ENCODE measurements around the gene SLC45A1.

SLC45A1 gene

GRCh38 chr1:8329439-8329838 lies 11.5 kb downstream of the SLC45A1 start:
- no peaks in the 10 kb centered on the region for H3K79me2 ChIP-seq
- H3K27ac ChIP-seq, result no peak overlapping the region
- H3K27me3 ChIP-seq (ENCODE audit: control insufficient read depth, insufficient read depth, low read length), result no peaks in the 10 kb centered on the region
- H3K4me3 ChIP-seq (ENCODE audit: low read depth, low read length), result no peak overlapping the region
- H3K4me2 ChIP-seq (ENCODE audit: low read length), result no peak overlapping the region
- H3K9me3 ChIP-seq (ENCODE audit: control insufficient read depth, low read length), result no peaks in the 10 kb centered on the region
- H3K9ac ChIP-seq, result no peak overlapping the region
- H3K36me3 ChIP-seq (ENCODE audit: control insufficient read depth, insufficient read depth, low read length), result no peaks in the 10 kb centered on the region
- TF ChIP-seq CTCF (IDR thresholded peaks at IDR 0.05), result no peak
- no peak overlapping the region for H2AFZ ChIP-seq
- H3K4me1 ChIP-seq, result no peaks in the 10 kb centered on the region

GRCh38 chr1:8329858-8330257 lies 11.9 kb downstream of the SLC45A1 start:
- H3K4me2 ChIP-seq (ENCODE audit: low read length), result no peak overlapping the region
- H2AFZ ChIP-seq, result no peak overlapping the region
- no peaks in the 10 kb centered on the region for H3K9me3 ChIP-seq (ENCODE audit: control insufficient read depth, low read length)
- H3K27ac ChIP-seq, result no peak overlapping the region
- H3K36me3 ChIP-seq (ENCODE audit: control insufficient read depth, insufficient read depth, low read length), result no peaks in the 10 kb centered on the region
- no peaks in the 10 kb centered on the region for H3K4me1 ChIP-seq
- H3K27me3 ChIP-seq (ENCODE audit: control insufficient read depth, insufficient read depth, low read length), result no peaks in the 10 kb centered on the region
- H3K4me3 ChIP-seq (ENCODE audit: low read depth, low read length), result no peak overlapping the region
- H3K79me2 ChIP-seq, result no peaks in the 10 kb centered on the region
- no peak for TF ChIP-seq CTCF (IDR thresholded peaks at IDR 0.05)
- no peak overlapping the region for H3K9ac ChIP-seq

- no peaks in the 10 kb centered on the region for H3K79me2 ChIP-seq
- TF ChIP-seq CTCF (IDR thresholded peaks at IDR 0.05), result no peak
These were observed 12.6 kb downstream of the SLC45A1 start for GRCh38 chr1:8330271-8331125.

GRCh38 chr1:8332806-8333205 lies 14.9 kb downstream of the SLC45A1 start:
- H3K4me2 ChIP-seq (ENCODE audit: low read length), result no peak overlapping the region
- H3K36me3 ChIP-seq (ENCODE audit: control insufficient read depth, insufficient read depth, low read length), result no peaks in the 10 kb centered on the region
- H3K4me3 ChIP-seq (ENCODE audit: low read depth, low read length), result no peak overlapping the region
- no peak overlapping the region for H2AFZ ChIP-seq
- no peak overlapping the region for H3K9ac ChIP-seq
- no peaks in the 10 kb centered on the region for H3K27me3 ChIP-seq (ENCODE audit: control insufficient read depth, insufficient read depth, low read length)
- no peak for TF ChIP-seq CTCF (IDR thresholded peaks at IDR 0.05)
- no peaks in the 10 kb centered on the region for H3K9me3 ChIP-seq (ENCODE audit: control insufficient read depth, low read length)
- no peaks in the 10 kb centered on the region for H3K4me1 ChIP-seq
- H3K79me2 ChIP-seq, result no peaks in the 10 kb centered on the region
- H3K27ac ChIP-seq, result no peak overlapping the region

More at GRCh38 chr1:8330271-8331125, 12.6 kb downstream of the SLC45A1 start:
- Histone ChIP-seq H3K4me1 (no peaks in the 10 kb centered on the region), H3K4me2 (ENCODE audit: low read length) (no peak overlapping the region), H3K36me3 (ENCODE audit: control insufficient read depth, insufficient read depth, low read length) (no peaks in the 10 kb centered on the region), H3K27me3 (ENCODE audit: control insufficient read depth, insufficient read depth, low read length) (no peaks in the 10 kb centered on the region), H3K4me3 (ENCODE audit: low read depth, low read length) (no peak overlapping the region), H2AFZ (no peak overlapping the region), H3K9me3 (ENCODE audit: control insufficient read depth, low read length) (no peaks in the 10 kb centered on the region), H3K9ac (no peak overlapping the region), H3K27ac (no peak overlapping the region)
